Renal pelvis (tissue), 4 donors: ENCODE results near the gene GALNT1. TPM values are rescaled to one million over a fixed set of nuclear protein-coding genes. Genes with fewer than 3 reads are reported as not detected.

Source experiments
- DNase-seq: peaks from one replicate; pipeline ENCODE4 v3.0.0-alpha.2; 2013
- polyA plus RNA-seq, 3 donors: library from polyadenylated mRNA; unstranded; fragments of 120-200 nt; gene quantifications; one replicate each; pipeline ENCODE4 v1.2.1, GENCODE V29; 2013; ENCODE audit not compliant: insufficient read length in 3 of 3

Gene GALNT1
- polyA plus RNA-seq, 3 donors, result 56.2 to 63.1 (median 59.7) TPM

GRCh38 chr18:35662293-35663062 is 80.9 kb downstream of the GALNT1 start:
- DNase-seq, result no peak

GRCh38 chr18:35671966-35672603 is 90.5 kb downstream of the GALNT1 start:
- no peak for DNase-seq

- no peak for DNase-seq
Measured at GRCh38 chr18:35672897-35673296, 91.4 kb downstream of the GALNT1 start.

GRCh38 chr18:35673682-35674081 is 92.1 kb downstream of the GALNT1 start:
- DNase-seq, result no peak

GRCh38 chr18:35680139-35680551 is 98.6 kb downstream of the GALNT1 start:
- DNase-seq, result no peak

GRCh38 chr18:35682281-35682867 is 100.8 kb downstream of the GALNT1 start:
- no peak for DNase-seq

GRCh38 chr18:35683021-35683420 is 101.5 kb downstream of the GALNT1 start:
- DNase-seq, result no peak

GRCh38 chr18:35688757-35689156 is 107.2 kb downstream of the GALNT1 start:
- DNase-seq, result no peak

- no peak for DNase-seq
Measured at GRCh38 chr18:35689728-35690127, 108.2 kb downstream of the GALNT1 start.

- no peak for DNase-seq
Measured at GRCh38 chr18:35691625-35692024, 110.1 kb downstream of the GALNT1 start.

GRCh38 chr18:35692866-35693265 is 111.3 kb downstream of the GALNT1 start:
- DNase-seq, result no peak

GRCh38 chr18:35693829-35694228 is 112.3 kb downstream of the GALNT1 start:
- DNase-seq, result no peak

- no peak for DNase-seq
Measured at GRCh38 chr18:35694808-35695207, 113.3 kb downstream of the GALNT1 start.

GRCh38 chr18:35695384-35695783 is 113.8 kb downstream of the GALNT1 start:
- DNase-seq, result no peak

- no peak for DNase-seq
Measured at GRCh38 chr18:35695803-35696202, 114.3 kb downstream of the GALNT1 start.

GRCh38 chr18:35696307-35696706 is 114.8 kb downstream of the GALNT1 start:
- no peak for DNase-seq

GRCh38 chr18:35697869-35698268 is 116.3 kb downstream of the GALNT1 start:
- DNase-seq, result no peak

- DNase-seq, result no peak
Measured at GRCh38 chr18:35703043-35703688, 121.6 kb downstream of the GALNT1 start.

- DNase-seq, result no peak
Measured at GRCh38 chr18:35705988-35706387, 124.4 kb downstream of the GALNT1 start.

GRCh38 chr18:35707247-35707646 is 125.7 kb downstream of the GALNT1 start:
- DNase-seq, result no peak

- no peak for DNase-seq
Measured at GRCh38 chr18:35707674-35708073, 126.1 kb downstream of the GALNT1 start.

GRCh38 chr18:35710581-35710980 is 129.0 kb downstream of the GALNT1 start:
- no peak for DNase-seq

- DNase-seq, result no peak
Measured at GRCh38 chr18:35711227-35711626, 129.7 kb downstream of the GALNT1 start.
